Panc1 (cell line): ENCODE data around the gene ATF6B.

ENCODE experiments used
- CTCF ChIP-seq: fragments of 450-650 bp; IDR thresholded peaks from 2 replicates; pipeline ENCODE4 v1.5.1; 2017; ENCODE audit warnings: mild to moderate bottlenecking
- POLR2AphosphoS5 ChIP-seq: IDR thresholded peaks from 2 replicates; pipeline ENCODE4 v1.6.1; 2012; ENCODE audit warnings: mild to moderate bottlenecking, low read depth, low read length, moderate library complexity
- REST ChIP-seq, 2 experiments: IDR thresholded peaks; 2 replicates each; pipeline ENCODE4 v1.6.1; 2011 to 2012; ENCODE audit warnings: low read depth in 2 of 2, control low read depth in 1 of 2, low read length in 1 of 2, mild to moderate bottlenecking in 1 of 2, moderate library complexity in 1 of 2; ENCODE audit not compliant: insufficient read depth in 1 of 2
- SIN3A ChIP-seq: IDR thresholded peaks from 2 replicates; pipeline ENCODE4 v1.6.1; 2012; ENCODE audit warnings: low read depth, mild to moderate bottlenecking, low read length, moderate library complexity, borderline replicate concordance; ENCODE audit not compliant: insufficient read depth

GRCh38 chr6:32170294-32170693 is 42.2 kb upstream of the ATF6B start:
- TF ChIP-seq CTCF (no peak), POLR2AphosphoS5 (no peak), SIN3A (no peak), REST (IDR thresholded peaks at IDR 0.05; ENCODE audit: insufficient read depth in 1 of 2, low read depth in 2 of 2, low read length in 1 of 2) (no peak)
